Measurements from ENCODE around the gene MRPS27.
"Not testable (repeated sequence)": the region's sequence is repeated elsewhere in the genome, so short reads cannot be mapped to it uniquely, and the experiment has no call there.

MRPS27 gene

GRCh38 chr5:72325566-72326305 lies 5.7 kb upstream of the MRPS27 start:
- DNase-seq: no peak

DNA sequence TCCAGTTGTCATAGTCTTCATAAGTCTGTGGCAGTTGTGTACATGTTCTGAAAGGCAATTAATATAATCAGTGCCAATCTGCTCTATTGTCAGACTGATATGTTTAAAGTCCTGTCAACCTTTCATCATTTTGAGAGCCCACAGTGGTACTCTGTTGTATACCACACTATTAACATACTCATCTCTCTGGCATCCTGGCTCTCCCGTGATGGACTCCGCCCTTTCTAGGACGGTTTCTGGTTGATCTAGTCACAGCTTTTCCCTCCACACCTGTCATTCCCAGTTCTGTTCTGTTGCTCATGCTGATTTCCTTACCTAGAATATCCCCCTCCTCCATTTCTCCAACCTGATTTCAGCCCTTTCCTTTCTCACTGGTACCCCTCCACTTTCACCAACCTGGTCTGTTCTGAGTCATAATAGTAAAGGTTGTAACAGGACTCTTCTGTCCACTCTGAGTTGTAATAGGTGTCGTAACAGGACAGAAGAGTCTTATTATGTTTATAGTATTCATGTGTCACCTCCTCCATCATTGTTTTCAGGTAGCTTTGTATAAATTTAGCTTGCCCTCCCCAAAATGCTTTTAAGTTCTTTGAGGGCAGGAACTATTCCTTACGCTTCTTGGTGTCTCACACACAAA lies 4.3 kb upstream of the MRPS27 start:
- DNase-seq: no peak

DNA sequence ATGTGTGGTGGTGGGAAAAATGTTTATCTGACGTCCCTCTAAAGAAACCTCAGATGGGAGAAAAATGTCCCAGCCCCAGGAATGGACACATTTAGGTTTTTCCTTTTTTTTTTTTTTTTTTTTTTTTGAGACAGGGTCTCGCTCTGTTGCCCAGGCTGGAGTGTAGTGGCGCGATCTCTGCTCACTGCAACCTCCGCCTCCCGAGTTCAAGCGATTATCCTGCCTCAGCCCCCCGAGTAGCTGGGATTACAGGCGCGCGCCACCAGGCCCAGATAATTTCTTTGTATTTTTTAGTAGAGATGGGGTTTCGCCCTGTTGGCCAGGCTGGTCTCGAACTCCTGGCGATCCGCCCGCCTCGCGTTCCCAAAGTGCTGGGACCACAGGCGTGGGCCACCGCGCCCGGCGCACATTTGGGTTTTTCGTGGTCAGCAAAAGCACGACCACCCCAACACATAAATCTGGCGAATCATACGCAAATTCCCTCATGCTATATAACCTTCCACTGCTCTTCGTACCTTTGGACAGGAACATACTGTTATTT lies 535 bp downstream of the MRPS27 start:
- DNase-seq: peak; percentile 12

DNA sequence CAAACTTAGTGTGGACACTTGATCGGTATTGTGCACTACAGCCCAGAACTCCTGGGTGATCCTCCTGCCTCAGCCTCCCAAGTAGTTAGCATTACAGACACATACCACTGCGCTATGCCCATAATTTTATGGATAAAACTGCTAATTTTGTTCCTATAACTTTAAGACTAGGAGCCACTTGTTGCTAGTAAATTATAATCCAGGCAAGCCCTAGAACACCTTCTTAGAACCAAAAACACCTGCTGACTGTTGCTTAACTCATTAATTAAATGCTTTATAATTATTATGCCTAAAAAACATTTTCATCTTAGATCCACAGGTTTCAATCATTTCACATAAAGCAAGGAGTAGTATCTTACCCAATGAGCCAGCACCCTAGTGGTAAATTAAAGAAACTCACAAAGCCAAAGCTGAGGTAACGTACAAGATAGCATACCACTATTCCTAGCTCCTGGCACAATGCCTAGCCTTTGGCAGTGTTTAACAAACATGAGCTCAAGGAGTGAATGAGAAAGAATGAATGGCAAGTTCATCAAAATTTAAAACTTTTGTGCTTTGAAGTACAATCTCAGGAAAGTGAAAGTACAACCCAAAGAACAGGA lies 5.4 kb downstream of the MRPS27 start:
- peak; percentile 6 for DNase-seq

- DNase-seq: no peak
Measured at GRCh38 chr5:72313141-72313540, 6.9 kb downstream of the MRPS27 start.

DNA sequence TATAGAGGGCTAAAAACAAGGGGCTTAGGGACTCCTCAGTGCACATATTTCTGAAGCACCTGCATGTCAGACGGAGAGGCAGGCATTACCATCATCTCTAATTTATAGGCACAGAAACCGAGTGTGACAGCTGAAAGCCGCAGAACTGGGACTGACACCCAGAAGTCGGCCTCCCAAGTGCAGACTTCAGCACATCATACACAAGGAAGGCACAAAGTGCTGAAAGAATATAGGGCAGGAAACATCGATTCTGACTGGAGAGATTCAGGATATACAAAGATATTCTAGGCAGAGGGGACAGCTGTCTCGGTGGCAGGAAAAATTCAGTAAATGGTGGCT lies 11.2 kb downstream of the MRPS27 start:
- DNase-seq: no peak

DNA sequence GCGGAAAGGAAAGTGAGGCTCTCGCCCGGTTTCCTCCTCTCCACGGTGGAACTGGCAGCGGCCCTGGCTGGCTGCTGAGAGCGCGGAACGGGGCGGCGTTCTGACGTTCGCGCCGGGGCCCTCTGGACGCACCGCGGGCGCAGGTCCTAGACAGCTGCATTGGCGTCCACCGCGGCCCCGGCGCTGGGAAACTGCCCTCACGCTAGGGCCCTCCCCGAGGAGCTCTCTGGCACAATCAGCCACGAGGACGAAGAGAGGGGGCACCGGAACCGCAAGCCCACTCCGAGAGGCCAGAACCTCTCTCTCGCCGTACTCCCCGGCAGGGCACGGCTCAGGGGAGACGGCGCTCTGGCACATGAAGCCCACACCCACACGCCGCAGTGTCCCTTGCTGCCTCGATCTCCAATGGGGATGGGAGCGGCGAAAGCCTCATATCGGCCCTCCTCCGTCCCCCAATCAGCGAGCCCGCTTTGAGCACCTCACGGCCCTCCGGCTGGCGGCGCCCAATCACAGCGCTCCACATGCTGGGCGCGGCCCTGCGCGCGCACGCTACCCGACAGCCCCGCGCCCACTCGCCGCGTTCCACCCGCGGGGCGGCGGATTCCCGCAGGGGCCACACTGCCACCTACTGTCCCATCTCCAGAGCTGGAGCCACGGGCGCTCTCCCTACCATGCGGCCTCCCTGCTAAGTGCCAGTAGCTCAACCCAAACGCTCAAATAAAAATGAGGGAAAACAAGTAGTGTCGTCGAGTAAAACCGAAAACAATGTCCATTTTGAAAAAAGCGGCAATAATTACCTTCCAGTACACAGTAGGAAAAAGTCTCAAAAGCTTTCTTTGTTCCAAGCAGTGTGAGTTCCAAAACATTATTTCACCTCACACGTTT lies 11.8 kb downstream of the MRPS27 start:
- DNase-seq: peak; percentile 99

GRCh38 chr5:72307573-72307967 lies 12.5 kb downstream of the MRPS27 start:
- no peak for DNase-seq

DNA sequence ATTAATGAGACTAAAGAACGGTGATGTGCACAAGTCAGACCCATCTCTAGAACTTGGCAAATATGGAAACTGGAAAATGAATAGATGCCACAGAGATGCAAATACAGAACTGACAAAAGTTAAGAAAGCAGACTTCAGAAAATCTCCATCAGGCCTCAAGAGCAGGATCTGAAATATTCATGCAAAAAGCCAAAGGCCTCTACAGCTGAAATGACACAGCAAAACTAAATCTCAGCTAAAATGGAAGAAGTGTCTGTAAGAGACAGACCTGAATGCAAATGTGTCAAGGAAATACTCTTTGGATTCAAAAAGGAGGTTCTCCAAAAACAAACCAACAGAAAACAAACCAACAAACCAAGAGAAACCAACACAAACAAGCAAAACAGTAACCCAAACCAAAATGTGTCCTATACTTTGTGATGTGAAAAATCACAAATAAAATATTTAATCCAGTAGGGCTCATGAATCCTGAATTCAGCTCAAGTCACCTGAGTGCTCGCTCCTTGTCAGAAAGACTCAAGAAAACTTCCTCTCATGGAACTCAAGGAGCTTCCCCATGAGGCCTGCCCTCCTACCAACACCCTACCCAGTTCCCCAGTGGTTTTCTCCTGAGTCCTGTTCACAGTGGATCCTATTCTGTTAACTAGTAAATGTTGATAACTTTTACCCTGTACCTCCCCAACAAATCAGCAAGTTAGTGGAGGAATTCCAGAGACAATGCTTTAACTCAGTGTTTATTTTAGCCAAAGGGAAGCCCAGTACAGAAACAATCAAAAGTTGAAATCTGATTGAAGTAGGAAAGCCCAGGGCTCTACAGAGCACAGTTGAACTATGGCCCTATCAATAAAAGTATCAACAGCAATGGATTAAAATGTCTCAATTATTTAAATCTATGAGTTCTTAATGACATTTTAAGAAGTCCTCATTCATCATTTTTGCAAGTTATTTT lies 14.6 kb downstream of the MRPS27 start:
- DNase-seq: peak; percentile 10

DNA sequence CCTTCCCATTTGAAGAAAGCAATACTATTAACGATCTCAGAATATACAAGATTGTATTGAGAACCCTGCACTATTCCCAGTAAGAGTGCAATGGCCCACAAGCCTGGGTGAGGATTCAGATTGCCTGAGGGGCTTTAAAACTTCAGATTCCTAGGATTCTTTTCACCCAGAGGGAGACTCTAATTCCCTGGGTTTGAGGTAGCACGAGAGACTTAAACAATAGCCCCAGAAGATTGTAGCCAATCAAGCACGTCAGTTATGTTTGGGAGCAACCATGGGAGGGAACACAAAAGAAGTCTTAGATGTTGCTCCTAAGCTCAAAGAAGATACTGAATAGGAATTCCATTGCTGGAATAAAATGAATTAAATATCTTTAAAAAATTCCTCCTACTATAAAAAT lies 17.9 kb downstream of the MRPS27 start:
- no peak for DNase-seq

GRCh38 chr5:72301557-72301956 lies 18.5 kb downstream of the MRPS27 start:
- DNase-seq: no peak

GRCh38 chr5:72300590-72301339 lies 19.3 kb downstream of the MRPS27 start:
- DNase-seq: no peak

- DNase-seq: no peak
Measured at GRCh38 chr5:72298711-72299110, 21.3 kb downstream of the MRPS27 start.

GRCh38 chr5:72298136-72298535 lies 21.9 kb downstream of the MRPS27 start:
- DNase-seq: not testable (repeated sequence)

GRCh38 chr5:72296256-72296655 lies 23.8 kb downstream of the MRPS27 start:
- no peak for DNase-seq

DNA sequence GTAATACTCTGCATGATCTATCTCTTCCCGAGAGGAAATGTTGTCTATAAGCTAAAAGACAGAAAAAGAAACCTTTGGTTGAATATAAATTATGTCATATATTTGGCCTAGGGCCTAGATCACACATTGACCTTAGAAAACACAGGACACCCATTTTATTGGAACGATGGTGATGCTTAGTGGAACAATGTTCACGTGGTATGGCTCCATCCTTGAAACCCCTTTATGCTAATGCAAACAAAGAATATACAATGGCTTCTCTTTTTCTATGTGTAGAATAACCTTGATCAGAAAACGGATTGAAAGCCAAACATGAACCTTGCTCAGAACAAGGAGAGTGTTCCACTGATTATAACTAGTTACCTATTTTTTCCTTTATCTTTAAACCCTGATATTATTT lies 24.5 kb downstream of the MRPS27 start:
- DNase-seq: no peak

DNA sequence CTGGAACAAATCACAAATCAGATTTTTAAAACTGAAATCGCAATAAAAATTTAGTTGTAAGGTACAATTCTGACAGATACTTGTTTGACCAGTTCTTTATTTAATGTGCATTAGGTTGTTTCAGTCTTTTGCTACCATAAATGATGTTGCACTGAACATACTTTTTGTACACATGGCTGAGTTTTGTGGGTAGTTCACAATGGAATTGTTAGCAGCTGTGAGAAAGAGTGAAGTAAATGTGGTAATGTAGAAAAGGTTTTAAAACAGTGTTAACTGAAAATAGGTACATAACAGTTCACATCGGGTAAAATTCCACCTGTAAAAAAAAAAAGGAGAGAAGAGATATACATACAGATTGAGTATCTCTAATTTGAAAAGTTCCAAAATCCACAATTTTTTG lies 25.6 kb downstream of the MRPS27 start:
- DNase-seq: no peak

GRCh38 chr5:72293495-72294055 lies 26.5 kb downstream of the MRPS27 start:
- DNase-seq: no peak

- DNase-seq: no peak
Measured at GRCh38 chr5:72292411-72292810, 27.6 kb downstream of the MRPS27 start.

DNA sequence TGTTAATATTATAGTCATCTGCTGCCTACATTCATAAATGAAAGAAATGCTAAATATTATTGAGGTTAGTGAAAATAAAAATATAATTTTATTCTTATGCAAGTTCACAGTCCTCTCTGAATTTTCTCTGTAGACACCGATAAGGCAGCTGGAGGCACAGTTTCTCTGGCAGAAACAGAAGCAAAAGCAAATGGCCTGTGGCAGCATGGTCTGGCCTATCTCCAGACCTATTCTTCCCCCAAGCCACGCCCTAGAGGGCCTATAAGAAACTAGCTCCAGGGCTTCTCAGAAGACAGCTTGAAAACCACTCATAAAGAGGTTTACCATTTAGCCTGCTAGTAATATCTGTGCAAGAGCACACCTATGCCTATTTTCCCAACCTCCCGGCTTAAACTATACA lies 28.4 kb downstream of the MRPS27 start:
- no peak for DNase-seq
